NOMO-1 treated with dmso at 0.1 percent for 144 hours (cell line): Measurements from ENCODE around the gene EVA1A.

Experiments used
- DNase-seq: peaks from one replicate; lab custom pipeline; 2025; ENCODE audit not compliant: unreplicated experiment; lab: John Stamatoyannopoulos, UW

EVA1A gene

GRCh38 chr2:75519843-75520242 is 40.9 kb downstream of the EVA1A start:
- DNase-seq, result no peak

GRCh38 chr2:75518638-75519465 is 41.9 kb downstream of the EVA1A start:
- no peak for DNase-seq

- no peak for DNase-seq
Measured at GRCh38 chr2:75517547-75518230, 43.0 kb downstream of the EVA1A start.

- DNase-seq, result no peak
Measured at GRCh38 chr2:75516378-75517360, 44.1 kb downstream of the EVA1A start.

- DNase-seq, result no peak
Measured at GRCh38 chr2:75515584-75516368, 45.0 kb downstream of the EVA1A start.

GRCh38 chr2:75513616-75514170 is 47.0 kb downstream of the EVA1A start:
- no peak for DNase-seq

- no peak for DNase-seq
Measured at GRCh38 chr2:75512455-75513212, 48.1 kb downstream of the EVA1A start.

- DNase-seq, result no peak
Measured at GRCh38 chr2:75506101-75506697, 54.5 kb downstream of the EVA1A start.

- no peak for DNase-seq
Measured at GRCh38 chr2:75505012-75505411, 55.7 kb downstream of the EVA1A start.

GRCh38 chr2:75503048-75503607 is 57.6 kb downstream of the EVA1A start:
- no peak for DNase-seq

GRCh38 chr2:75500633-75501032 is 60.1 kb downstream of the EVA1A start:
- DNase-seq, result no peak

- DNase-seq, result no peak
Measured at GRCh38 chr2:75499534-75499933, 61.2 kb downstream of the EVA1A start.

GRCh38 chr2:75498907-75499306 is 61.8 kb downstream of the EVA1A start:
- DNase-seq, result no peak

- no peak for DNase-seq
Measured at GRCh38 chr2:75497256-75497655, 63.5 kb downstream of the EVA1A start.

GRCh38 chr2:75495862-75496261 is 64.9 kb downstream of the EVA1A start:
- no peak for DNase-seq

- no peak for DNase-seq
Measured at GRCh38 chr2:75494137-75494769, 66.5 kb downstream of the EVA1A start.

- DNase-seq, result no peak
Measured at GRCh38 chr2:75493230-75493629, 67.5 kb downstream of the EVA1A start.

- no peak for DNase-seq
Measured at GRCh38 chr2:75491129-75491753, 69.5 kb downstream of the EVA1A start.
